Measurements from ENCODE around the gene BANP.
"Not testable (repeated sequence)": the region's sequence is repeated elsewhere in the genome, so short reads cannot be mapped to it uniquely, and the experiment has no call there.

BANP gene

DNA sequence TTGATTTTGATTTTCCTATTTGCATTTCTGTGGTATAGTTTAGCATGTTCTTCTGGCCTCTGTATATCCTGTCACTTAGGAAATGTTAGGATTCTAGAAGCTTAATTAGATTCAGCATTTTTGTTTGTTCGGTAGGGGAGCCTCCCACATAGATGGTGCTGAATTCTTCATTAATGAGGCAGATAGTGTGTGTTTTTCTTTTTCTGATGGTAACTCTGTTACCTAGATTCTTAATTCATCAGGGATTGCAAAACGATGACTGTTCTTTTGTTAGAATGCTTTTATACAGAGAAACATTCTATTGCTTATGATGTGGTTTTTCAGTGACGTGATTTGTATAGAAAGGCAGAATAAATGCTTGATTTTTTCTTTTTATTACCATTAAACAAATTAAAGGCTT, 19.0 kb downstream of the BANP start:
- TF ChIP-seq, protein P1, sequence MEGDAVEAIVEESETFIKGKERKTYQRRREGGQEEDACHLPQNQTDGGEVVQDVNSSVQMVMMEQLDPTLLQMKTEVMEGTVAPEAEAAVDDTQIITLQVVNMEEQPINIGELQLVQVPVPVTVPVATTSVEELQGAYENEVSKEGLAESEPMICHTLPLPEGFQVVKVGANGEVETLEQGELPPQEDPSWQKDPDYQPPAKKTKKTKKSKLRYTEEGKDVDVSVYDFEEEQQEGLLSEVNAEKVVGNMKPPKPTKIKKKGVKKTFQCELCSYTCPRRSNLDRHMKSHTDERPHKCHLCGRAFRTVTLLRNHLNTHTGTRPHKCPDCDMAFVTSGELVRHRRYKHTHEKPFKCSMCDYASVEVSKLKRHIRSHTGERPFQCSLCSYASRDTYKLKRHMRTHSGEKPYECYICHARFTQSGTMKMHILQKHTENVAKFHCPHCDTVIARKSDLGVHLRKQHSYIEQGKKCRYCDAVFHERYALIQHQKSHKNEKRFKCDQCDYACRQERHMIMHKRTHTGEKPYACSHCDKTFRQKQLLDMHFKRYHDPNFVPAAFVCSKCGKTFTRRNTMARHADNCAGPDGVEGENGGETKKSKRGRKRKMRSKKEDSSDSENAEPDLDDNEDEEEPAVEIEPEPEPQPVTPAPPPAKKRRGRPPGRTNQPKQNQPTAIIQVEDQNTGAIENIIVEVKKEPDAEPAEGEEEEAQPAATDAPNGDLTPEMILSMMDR (IDR thresholded peaks at IDR 0.05; ENCODE audit: extremely low read depth, missing control alignments): no peak
- DNase-seq (ENCODE audit: low spot score): no peak

DNA sequence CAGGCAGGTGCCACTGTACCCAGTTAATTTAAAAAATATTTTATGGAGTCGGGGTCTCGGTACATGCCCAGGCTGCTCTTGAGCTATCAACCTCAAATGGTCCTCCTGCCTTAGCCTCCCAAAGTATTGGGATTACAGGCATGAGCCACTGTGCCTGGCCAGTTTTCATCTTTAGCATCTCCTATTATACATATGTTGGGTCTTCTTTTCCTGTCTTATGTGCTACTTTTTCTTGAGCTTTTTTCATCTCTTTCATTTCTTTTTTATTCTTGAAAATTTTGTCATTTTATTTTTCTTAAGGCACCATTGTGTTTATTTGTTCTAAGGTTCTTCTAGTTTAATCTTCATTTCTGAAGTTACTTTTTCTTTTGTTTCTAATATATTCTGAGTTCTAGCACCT, 20.7 kb downstream of the BANP start:
- TF ChIP-seq, protein P1 (IDR thresholded peaks at IDR 0.05; ENCODE audit: extremely low read depth, missing control alignments): no peak

DNA sequence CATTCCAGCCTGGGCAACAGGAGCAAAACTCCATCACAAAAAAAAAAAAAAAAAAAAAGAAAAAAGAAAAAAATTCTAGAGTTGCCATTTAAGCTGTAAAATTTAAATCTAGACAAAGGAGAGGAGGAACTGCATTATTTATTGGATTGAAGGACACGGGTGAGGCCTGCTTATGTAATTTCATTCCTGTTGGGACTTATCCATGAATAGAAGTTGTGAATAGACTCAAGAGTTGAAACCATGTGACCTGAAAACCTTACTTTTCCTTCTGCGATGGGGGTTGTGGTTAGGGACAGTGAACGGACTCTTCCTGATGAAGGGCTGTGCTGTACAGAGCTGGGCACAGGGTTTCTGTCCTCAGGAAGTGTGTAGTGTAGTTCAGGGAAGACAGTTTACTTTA, 22.5 kb downstream of the BANP start:
- no peak for DNase-seq (ENCODE audit: low spot score)
- TF ChIP-seq, protein P1 (IDR thresholded peaks at IDR 0.05; ENCODE audit: extremely low read depth, missing control alignments): no peak

More for the DNA sequence above, 20.7 kb downstream of the BANP start:
- DNase-seq (ENCODE audit: low spot score): no peak

DNA sequence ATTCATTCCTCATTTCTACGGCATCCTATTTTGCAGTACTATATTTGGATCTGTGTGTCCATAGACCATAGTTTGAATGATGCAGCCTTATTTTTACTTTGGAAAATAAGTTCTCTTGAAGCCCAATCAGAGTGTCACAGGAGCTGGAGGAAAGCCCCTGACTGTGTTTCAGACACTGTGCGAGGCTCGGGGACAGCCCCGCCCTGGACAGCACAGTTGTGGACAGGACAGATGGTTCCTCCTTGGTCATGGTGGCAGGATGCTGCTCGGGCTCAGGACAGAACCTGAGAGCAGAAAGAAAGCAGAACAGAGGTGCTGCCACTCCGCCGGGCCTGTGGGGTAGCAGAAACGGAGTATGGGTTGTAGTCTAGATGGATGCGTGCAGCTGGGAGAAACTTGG, 22.9 kb downstream of the BANP start:
- TF ChIP-seq, protein P1 (IDR thresholded peaks at IDR 0.05; ENCODE audit: extremely low read depth, missing control alignments): no peak
- DNase-seq (ENCODE audit: low spot score): no peak

DNA sequence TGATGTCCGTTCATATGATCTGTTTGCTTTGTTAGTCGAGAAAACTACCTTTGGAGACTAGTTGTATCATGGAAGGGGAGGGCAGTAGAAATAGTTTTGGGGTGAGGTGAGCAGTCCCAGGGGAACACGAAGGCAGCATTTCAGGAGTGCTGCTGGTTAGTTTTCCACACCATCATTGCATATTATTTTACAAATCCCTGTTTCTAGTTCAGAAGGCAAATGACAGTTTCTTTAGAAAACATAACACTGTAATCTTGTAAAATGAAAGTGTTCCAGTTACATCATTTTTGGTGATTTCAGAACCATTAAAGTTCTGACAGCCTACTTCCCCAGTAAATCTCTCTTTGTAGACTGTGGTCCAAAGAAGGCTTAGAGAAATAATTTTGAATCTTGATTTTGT, 25.4 kb downstream of the BANP start:
- TF ChIP-seq, protein P1 (IDR thresholded peaks at IDR 0.05; ENCODE audit: extremely low read depth, missing control alignments): no peak
- DNase-seq (ENCODE audit: low spot score): no peak

DNA sequence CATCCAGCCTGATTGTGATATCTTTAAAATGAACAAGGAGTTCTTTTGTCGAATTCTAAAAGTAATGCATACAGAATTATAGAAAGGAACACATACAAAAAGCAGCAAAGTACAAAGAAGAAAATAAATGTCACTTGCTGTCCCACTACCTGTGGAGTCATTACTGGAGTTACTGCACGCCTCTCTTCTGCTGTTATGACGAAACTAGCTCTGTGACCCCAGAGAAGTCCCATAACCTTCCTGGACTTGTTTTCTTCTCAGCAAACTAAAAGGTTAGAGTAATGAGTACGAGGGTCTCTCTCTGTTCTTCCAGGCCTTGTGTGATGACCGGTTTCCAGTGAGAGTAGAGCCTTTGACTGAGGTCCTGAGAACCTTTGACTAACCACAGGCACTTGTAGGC, 26.9 kb downstream of the BANP start:
- TF ChIP-seq, protein P1 (IDR thresholded peaks at IDR 0.05; ENCODE audit: extremely low read depth, missing control alignments): no peak
- no peak for DNase-seq (ENCODE audit: low spot score)

DNA sequence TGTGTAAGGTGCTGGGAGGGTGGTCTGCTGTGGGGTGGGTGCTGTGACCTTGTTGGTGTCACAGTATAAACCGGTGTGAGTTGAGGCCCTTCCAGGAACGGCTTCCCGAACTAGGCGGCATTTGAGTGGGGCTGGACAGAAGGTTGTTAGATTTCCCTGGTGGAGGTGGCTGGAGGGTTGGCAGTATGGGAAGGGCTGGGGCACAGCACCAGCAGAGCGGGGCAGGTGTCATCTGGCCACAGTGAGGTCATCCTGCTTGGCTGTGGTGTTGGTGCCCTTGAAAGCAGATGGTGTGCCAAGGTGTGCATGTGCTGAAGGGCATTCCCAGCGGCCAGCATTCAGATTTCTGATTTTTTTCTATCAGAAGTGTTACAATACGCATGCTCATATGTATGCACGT, 28.1 kb downstream of the BANP start:
- DNase-seq (ENCODE audit: low spot score): no peak
- TF ChIP-seq, protein P1 (IDR thresholded peaks at IDR 0.05; ENCODE audit: extremely low read depth, missing control alignments): no peak

DNA sequence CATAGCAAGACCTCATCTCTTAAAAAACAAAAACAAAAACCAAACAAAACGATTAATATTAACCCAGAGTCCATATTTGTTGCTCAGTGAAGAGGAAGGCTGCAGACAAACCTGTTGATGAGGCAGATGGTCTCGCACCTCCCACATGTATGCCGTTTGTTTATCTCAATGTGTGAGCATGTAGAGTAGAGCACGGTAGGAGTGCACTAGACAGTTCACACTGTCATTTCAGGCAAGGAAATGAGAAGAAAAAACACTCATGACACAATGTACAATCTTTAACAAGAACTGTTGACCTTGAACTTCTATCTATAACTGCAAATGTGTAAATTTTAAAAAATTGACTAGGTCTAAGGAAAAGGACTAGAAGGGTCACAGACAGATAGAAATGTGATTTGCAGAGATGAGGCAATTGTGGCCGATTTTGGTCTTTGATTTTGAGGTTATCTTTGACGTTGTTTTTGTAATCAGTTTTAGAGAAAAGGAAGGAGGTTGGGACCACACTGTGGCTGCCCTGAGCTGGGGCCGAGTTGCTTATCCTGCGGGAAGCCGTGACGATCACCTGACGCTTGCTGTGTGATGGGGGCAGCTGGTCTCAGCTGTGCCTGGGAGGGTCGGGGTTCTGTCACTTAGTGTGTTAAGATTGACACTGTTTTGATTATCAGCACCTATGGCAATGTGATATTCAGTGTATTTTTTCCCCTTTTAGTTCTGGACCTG, 28.8 kb downstream of the BANP start:
- DNase-seq (ENCODE audit: low spot score): not testable (repeated sequence)

DNA sequence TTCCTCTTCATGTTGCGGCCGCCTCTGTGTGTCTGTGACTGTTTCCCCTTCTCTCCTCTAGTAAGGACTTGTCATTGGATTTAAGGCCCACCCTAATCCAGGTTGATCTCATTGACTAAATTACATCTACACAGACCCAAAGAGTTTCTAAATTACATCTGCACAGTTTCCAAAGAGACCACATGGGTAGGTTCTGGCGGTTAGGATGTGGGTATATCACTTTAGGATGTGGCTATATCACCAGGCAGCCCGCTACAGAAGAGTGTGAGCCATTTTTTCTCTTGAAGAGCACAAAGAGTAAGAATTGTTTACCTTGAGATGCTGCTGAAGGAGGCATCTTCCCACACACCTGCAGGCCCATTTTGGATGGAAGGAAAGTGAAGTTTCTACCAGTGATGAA, 30.1 kb downstream of the BANP start:
- DNase-seq (ENCODE audit: low spot score): not testable (repeated sequence)

Measured in GM20000 (cell line).